Ishikawa (cell line): ENCODE results near the gene MRO.

Experiments
- CEBPB ChIP-seq: IDR thresholded peaks from 2 replicates; pipeline ENCODE4 v1.6.1; 2012
- CREB1 ChIP-seq: IDR thresholded peaks from 2 replicates; pipeline ENCODE4 v1.6.1; 2012; ENCODE audit warnings: low read depth
- EGR1 ChIP-seq: IDR thresholded peaks from 2 replicates; pipeline ENCODE4 v1.6.1; 2012
- EP300 ChIP-seq: IDR thresholded peaks from 2 replicates; pipeline ENCODE4 v1.6.1; 2012; ENCODE audit warnings: borderline replicate concordance
- FOXM1 ChIP-seq: IDR thresholded peaks from 2 replicates; pipeline ENCODE4 v1.6.1; 2012; ENCODE audit warnings: low read depth, borderline replicate concordance
- NFIC ChIP-seq: IDR thresholded peaks from 2 replicates; pipeline ENCODE4 v1.6.1; 2012
- RAD21 ChIP-seq: IDR thresholded peaks from 2 replicates; pipeline ENCODE4 v1.6.1; 2012; ENCODE audit warnings: low read depth
- TAF1 ChIP-seq: IDR thresholded peaks from 2 replicates; pipeline ENCODE4 v1.6.1; 2012; ENCODE audit warnings: low read depth, mild to moderate bottlenecking
- TCF12 ChIP-seq: IDR thresholded peaks from 2 replicates; pipeline ENCODE4 v1.6.1; 2012; ENCODE audit warnings: low read depth
- TEAD4 ChIP-seq: IDR thresholded peaks from 2 replicates; pipeline ENCODE4 v1.6.1; 2012
- YY1 ChIP-seq: IDR thresholded peaks from 2 replicates; pipeline ENCODE4 v1.6.1; 2012; ENCODE audit warnings: low read depth
- ZBTB7A ChIP-seq: IDR thresholded peaks from 2 replicates; pipeline ENCODE4 v1.6.1; 2012; ENCODE audit warnings: low read depth
- TF ChIP-seq, protein P1 (sequence below): IDR thresholded peaks from 2 replicates; pipeline ENCODE4 v1.6.1; 2012; ENCODE audit warnings: low read depth, mild to moderate bottlenecking
- TF ChIP-seq, protein P2 (sequence below): IDR thresholded peaks from 2 replicates; pipeline ENCODE4 v1.6.1; 2012
- TF ChIP-seq, protein P3 (sequence below): IDR thresholded peaks from 2 replicates; pipeline ENCODE4 v1.6.1; 2012

Gene MRO

DNA sequence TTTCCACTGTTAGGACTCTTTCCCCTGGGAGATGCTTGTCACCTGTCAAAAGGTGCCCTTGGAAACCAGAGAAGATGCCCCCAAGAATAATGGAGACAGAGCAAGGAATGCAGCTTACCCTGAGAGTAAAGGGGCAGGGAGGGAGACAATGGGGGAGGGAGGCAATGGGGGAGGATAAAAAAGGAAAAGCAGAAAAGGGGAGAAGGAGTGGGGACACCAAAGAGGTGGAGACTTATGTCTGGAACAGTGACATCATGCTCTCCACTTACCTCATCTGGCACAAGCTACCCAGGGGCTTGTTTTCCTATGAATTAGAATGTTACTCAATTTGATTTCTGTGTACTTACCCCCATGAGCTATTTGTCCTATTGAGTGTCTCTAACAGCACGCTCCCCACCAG, 67.9 kb downstream of the MRO start:
- no peak for TF ChIP-seq TCF12
- TF ChIP-seq, protein P1, sequence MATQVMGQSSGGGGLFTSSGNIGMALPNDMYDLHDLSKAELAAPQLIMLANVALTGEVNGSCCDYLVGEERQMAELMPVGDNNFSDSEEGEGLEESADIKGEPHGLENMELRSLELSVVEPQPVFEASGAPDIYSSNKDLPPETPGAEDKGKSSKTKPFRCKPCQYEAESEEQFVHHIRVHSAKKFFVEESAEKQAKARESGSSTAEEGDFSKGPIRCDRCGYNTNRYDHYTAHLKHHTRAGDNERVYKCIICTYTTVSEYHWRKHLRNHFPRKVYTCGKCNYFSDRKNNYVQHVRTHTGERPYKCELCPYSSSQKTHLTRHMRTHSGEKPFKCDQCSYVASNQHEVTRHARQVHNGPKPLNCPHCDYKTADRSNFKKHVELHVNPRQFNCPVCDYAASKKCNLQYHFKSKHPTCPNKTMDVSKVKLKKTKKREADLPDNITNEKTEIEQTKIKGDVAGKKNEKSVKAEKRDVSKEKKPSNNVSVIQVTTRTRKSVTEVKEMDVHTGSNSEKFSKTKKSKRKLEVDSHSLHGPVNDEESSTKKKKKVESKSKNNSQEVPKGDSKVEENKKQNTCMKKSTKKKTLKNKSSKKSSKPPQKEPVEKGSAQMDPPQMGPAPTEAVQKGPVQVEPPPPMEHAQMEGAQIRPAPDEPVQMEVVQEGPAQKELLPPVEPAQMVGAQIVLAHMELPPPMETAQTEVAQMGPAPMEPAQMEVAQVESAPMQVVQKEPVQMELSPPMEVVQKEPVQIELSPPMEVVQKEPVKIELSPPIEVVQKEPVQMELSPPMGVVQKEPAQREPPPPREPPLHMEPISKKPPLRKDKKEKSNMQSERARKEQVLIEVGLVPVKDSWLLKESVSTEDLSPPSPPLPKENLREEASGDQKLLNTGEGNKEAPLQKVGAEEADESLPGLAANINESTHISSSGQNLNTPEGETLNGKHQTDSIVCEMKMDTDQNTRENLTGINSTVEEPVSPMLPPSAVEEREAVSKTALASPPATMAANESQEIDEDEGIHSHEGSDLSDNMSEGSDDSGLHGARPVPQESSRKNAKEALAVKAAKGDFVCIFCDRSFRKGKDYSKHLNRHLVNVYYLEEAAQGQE: no peak
- no peak for TF ChIP-seq ZBTB7A
- no peak for TF ChIP-seq RAD21
- no peak for TF ChIP-seq FOXM1
- TF ChIP-seq, protein P2, sequence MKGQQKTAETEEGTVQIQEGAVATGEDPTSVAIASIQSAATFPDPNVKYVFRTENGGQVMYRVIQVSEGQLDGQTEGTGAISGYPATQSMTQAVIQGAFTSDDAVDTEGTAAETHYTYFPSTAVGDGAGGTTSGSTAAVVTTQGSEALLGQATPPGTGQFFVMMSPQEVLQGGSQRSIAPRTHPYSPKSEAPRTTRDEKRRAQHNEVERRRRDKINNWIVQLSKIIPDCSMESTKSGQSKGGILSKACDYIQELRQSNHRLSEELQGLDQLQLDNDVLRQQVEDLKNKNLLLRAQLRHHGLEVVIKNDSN: no peak
- TF ChIP-seq CEBPB: no peak
- no peak for TF ChIP-seq TAF1
- no peak for TF ChIP-seq YY1
- TF ChIP-seq NFIC: no peak
- no peak for TF ChIP-seq EGR1
- TF ChIP-seq EP300: no peak
- no peak for TF ChIP-seq CREB1
- TF ChIP-seq, protein P3, sequence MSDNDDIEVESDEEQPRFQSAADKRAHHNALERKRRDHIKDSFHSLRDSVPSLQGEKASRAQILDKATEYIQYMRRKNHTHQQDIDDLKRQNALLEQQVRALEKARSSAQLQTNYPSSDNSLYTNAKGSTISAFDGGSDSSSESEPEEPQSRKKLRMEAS: no peak
- TF ChIP-seq TEAD4: no peak

DNA sequence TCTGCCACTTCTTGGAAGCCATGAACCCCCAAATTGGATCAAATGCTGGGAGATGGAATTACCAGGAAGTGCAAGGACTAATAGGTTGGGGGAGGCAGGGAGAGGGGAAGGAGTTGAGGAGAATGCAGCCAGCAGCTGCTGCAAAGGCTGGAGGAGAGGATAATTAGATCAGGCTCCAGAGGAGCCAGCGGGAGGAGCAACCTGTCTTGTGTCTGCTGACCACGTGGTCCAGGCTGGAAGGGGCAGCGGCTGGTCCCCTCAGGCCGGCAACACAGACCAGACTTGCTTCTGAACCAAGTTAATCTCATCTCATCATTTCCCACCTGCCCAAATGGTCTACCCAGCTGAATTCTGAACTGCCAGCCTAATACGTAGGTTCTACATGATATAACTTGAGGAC, 68.3 kb downstream of the MRO start:
- TF ChIP-seq, protein P2: no peak
- TF ChIP-seq CEBPB (no peak), YY1 (no peak), NFIC (no peak), EP300 (no peak), RAD21 (no peak)
- TF ChIP-seq, protein P1: no peak

DNA sequence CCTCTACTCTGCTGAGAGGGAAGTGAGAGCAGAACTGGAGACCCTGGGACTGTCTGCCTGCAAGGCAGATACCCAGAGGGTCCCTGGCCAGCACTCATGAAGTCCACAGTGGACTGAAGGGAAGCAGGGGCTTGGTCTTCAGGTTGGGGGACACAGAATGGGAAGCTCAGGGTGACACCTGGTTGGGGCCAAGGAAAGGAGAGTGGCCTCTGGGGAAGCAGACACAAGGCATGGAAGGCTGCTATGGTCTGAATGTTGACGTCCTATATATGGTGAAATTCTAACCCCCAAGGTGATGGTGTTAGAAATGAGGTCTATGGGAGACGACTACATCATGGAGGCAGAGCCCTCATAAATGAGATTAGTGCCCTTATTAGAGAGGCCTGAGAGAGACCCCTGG, 69.3 kb downstream of the MRO start:
- no peak for TF ChIP-seq FOXM1
- TF ChIP-seq EP300: no peak
- no peak for TF ChIP-seq RAD21
- TF ChIP-seq TAF1: no peak
- TF ChIP-seq, protein P3: no peak
- TF ChIP-seq CEBPB: no peak

DNA sequence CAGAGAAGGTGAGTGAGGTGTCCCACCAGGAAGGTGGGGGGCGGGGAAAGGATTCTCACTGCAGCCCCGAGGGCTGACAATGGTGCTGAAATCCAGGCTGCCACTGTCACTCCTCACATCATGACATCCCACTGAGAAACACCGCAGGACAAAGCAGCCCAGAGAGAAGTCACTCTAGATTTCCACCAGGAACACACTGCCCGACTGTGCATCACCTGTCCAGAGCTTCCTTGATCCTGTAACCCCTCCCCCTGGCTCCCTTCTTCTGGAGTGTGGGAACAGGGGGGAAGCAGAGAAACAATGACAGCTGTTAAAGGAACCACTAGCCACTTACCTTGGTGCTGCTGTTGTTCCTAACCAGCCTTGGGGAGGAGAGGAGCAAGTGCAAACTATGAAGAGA, 69.9 kb downstream of the MRO start:
- TF ChIP-seq NFIC (no peak), TEAD4 (no peak), CREB1 (no peak), EGR1 (no peak), CEBPB (no peak), RAD21 (no peak), TAF1 (no peak), EP300 (no peak), YY1 (no peak)
- TF ChIP-seq, protein P3: no peak
- TF ChIP-seq, protein P2: no peak

DNA sequence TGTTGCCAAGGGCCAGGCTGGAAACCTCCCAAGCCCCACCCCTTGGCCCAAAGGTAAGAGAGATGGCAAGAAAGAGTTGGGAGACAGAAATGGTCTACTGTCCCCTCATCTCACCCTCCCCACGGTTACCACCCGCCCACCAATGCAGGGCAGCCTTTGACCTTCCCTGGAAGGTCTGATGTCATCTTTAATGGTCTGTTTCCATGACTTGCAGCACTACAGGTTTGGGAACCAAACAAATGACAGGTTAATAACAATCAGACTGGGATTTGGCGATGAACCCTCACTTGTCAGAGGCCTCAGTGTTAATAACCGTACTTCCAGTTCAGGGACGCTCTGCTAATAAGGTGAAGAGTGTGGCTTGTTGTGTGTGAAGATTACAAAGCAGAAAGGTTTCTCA, 70.4 kb downstream of the MRO start:
- no peak for TF ChIP-seq YY1
- TF ChIP-seq CREB1: no peak
- TF ChIP-seq TEAD4: no peak
- no peak for TF ChIP-seq RAD21
- TF ChIP-seq NFIC: no peak
- TF ChIP-seq, protein P3: no peak
- TF ChIP-seq EP300: no peak
- no peak for TF ChIP-seq ZBTB7A
- no peak for TF ChIP-seq EGR1
- no peak for TF ChIP-seq TAF1
- TF ChIP-seq TCF12: no peak
- TF ChIP-seq, protein P2: no peak
- TF ChIP-seq, protein P1: no peak
- TF ChIP-seq FOXM1: no peak
